Prostate gland (tissue), 2 donors: ENCODE results near the gene CAMKMT.

Experiments
- POLR2A ChIP-seq: fragments of 450-650 bp; IDR thresholded peaks from one replicate; pipeline ENCODE4 v1.6.1; 2016; ENCODE audit warnings: antibody characterized with exemption, mild to moderate bottlenecking
- TF ChIP-seq, protein P1 (sequence below), 4 experiments: fragments of 200-600 bp in 2 of 4; fragments of 450-650 bp in 2 of 4; sonication (generic) in 2 of 4; IDR thresholded peaks; 1 replicate in 3 of 4; 2 replicates in 1 of 4; pipeline ENCODE4 v1.5.1; 2016 to 2019; ENCODE audit warnings: antibody characterized with exemption in 4 of 4, mild to moderate bottlenecking in 2 of 4, moderate library complexity in 2 of 4

DNA sequence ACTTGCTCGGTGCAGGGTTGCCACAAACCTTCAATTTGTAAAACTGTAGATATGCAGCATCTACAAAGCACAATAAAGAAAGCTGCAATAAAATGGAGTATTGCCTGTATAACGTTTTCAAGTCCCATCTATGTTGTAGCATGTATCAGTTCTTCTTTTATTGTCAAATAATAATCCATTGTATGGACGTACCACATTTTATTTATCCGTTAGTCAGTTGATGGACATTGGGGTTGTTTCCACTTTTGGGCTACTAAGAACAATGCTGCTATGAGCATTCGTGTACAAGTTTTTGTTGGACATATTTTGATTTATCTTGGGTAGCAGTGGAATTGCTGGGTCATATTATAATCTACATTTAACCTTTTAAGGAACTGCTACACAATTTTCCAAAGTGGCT is 339.1 kb downstream of the CAMKMT start:
- TF ChIP-seq, protein P1, sequence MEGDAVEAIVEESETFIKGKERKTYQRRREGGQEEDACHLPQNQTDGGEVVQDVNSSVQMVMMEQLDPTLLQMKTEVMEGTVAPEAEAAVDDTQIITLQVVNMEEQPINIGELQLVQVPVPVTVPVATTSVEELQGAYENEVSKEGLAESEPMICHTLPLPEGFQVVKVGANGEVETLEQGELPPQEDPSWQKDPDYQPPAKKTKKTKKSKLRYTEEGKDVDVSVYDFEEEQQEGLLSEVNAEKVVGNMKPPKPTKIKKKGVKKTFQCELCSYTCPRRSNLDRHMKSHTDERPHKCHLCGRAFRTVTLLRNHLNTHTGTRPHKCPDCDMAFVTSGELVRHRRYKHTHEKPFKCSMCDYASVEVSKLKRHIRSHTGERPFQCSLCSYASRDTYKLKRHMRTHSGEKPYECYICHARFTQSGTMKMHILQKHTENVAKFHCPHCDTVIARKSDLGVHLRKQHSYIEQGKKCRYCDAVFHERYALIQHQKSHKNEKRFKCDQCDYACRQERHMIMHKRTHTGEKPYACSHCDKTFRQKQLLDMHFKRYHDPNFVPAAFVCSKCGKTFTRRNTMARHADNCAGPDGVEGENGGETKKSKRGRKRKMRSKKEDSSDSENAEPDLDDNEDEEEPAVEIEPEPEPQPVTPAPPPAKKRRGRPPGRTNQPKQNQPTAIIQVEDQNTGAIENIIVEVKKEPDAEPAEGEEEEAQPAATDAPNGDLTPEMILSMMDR (IDR thresholded peaks at IDR 0.05): no peak
- no peak for TF ChIP-seq POLR2A
